Measurements from ENCODE around the gene COL23A1.

The COL23A1 gene

DNA sequence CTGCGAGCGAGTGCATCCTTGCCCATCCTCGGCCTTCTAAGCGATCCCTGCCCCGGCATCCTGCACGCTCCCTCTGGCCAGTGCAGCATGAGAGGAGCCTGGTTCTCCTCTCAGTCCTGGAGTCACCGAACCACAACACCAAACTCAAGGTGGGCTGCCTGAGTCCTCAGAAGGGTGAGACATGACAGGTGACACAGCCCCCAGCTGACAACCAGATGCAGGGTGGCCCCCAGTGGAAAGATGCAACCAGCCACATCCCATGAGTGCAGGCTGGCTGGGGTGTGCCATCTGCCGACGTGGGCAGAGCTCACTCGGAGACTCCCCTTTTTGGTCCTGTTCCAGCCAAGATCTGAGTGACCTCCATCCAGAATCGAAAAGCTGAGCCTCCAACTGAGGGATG is 58.4 kb downstream of the COL23A1 start:
- no peak for DNase-seq

DNA sequence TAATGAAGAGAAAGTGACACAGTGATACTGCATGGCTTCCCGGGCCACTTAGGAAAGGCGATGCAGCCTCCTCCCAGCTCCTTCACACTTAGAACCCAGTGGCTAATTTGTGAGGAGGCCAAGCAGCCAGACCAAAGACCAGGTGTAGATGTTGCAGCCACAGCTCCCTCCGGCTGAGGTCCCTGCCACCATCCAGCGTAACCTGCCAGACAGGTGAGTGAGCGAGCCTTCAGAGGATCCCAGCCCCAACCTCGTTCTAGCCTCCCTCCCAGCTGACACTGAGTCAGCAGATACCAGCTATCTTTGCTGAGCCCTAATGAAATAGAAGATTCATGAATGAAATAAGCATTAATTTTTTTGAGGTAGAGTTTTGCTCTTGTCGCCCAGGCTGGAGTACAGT is 59.7 kb downstream of the COL23A1 start:
- no peak for DNase-seq

DNA sequence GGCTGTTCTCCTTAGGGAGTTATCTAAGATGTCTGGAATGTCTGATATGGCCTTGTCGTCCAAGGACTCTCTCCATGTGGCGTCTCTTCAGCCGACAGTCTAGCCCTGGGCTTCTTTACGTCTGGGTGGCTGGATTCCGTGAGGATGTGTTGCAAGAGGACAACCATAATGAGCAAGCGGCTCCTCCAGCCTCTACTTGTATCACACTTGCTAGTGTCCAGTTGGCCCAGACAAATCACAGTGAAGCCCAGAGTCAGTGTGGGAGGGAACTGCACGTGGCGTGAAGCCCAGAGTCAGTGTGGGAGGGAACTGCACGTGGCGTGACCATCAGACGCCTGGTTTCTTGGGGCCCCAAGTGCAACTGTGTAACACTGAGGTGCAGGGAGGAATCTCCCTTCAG is 61.1 kb downstream of the COL23A1 start:
- no peak for DNase-seq

DNA sequence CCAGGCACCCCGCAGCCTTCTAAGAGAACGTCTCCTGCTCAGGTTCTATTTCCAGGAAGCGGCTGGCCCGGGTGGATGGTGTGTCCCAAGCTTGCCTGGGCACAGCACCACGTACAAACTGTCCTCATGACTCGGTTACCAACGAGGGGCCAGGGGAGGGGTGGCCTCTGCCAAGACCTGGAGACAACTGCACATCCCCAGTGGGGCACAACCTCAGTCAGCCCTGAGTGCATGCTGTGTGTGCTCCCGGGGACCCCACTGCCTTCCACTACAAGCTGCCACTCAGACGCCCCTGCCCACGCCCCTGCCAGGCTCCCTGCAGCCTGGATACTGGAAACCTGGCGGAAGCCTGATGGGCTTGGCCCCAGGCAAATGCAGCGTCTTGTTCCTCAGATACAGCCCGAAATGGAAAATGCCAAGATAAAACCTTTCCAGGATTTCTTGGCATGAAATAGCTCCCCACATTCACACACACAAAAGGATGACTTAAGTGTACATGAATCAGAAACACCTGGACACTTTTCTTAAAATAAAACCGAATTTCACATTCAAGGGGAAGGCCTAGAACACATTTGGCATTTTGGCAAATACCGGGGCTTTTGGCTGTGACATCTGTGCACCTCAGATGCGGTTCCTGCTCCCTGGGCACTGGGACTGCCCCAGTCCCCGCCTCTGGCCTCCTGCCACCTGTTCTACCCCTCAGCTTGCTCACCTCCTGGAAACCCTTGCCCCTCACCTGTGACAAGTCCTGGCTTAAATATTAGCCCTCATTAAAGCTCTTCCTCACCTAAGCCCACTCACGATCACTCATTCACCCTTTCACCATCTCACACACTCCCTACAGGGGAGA is 62.5 kb downstream of the COL23A1 start:
- no peak for DNase-seq

DNA sequence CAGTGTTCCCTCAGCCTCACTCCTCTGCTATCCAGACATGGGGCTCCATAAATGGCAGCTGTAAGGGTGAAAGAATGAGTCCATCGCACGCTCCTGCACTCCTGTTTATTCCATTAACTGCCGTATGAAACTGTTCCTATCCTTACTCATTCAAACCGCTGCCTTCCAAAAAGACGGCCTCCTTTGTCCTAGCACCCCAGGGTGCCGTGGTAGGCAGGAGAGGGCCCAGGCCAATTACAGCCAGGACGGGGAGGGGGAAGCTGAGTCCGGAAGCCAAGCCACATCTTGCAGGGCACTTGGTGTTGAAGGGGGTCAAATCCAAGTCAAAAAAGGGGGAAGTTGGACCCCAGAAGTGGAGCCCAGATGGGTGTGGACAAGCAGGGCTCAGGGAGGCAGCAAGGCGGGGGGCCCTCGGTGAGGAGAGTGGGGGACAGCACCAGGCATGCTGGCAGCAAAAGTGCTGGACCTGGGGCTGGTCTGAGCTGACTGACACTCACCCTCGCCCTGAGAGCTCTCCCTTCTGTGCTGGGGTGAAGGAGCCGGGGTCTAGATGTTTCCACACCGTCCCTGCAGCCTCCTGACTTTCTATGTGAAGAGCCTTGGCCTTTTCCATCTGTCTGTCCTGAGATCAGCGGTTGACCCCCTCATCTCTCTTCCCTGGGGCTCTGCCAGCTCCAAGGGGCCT is 63.3 kb downstream of the COL23A1 start:
- no peak for DNase-seq

DNA sequence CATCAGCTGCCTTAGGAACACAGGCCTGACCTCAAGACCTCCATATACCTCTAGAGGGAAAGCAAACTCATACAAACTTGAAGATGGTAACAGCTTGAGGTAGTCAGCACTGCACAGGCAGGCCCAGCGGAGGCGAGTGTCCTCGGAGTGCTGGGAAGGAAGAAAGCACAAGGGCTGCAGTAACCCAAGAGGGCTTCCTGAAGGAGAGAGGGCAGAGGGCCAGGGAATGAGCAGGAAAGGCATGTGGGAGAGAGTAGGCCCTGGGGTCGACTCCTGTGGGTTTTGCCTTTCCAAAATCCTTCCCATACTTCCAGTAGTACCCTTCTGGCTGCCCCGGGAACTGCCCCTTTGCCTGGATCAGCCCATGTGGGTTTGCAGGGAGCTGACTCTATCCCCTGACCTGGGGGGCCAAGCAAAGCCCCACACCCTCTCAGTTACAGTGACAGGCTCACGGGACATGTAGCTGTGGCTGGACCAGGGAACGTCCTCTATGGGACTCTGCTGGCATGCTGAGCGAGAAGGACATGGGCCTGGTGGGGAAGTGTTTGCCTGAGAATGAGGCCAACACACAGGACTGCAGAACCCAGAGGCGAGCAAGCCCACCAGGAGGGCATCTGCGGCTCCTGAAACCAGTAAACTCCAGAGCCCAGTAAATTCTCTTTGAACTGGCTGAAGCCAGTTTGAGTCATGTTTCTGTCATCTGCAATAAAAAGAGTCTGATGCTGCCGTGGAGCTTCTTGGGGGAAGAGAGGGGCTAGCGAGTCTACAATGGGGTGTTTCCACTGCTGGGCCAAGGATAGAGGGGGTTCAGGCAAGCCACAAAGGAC is 64.1 kb downstream of the COL23A1 start:
- DNase-seq: no peak

DNA sequence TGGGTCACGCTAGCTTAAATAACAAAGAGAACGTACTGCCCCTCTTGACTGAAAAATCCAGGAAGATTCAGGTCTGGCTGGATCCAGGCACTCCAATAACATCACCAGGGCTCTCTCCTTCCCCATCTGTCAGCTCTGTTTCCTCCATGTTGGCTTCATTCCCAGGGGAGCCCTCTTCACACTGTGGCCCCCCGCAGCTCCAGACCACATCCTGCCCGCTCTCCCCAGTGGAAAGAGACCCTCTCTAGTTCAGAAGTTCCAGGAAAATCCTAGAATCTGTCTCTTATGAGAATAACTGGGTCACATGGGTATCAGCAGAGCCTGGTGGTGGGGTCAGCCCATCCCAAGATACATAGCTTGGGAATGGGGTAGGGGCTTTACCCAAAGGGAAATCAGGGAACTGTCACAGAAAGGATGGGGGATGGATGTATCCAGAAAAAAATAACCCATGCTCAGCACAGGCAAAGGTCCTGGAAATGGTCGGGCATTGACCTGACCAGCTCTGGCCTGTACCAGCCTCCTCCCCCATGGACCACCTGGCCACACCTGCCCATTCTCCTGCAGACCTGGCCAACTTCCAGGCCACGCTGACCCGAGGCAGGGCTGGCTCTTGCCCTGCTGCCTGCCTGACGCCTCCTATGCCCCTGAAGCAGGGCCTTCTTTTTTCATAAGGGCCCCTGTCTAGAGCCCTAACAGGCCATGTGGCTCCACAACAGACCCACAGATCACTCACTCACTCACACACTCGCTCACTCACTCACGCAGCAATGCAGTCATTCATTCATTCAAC is 65.9 kb downstream of the COL23A1 start:
- no peak for DNase-seq

DNA sequence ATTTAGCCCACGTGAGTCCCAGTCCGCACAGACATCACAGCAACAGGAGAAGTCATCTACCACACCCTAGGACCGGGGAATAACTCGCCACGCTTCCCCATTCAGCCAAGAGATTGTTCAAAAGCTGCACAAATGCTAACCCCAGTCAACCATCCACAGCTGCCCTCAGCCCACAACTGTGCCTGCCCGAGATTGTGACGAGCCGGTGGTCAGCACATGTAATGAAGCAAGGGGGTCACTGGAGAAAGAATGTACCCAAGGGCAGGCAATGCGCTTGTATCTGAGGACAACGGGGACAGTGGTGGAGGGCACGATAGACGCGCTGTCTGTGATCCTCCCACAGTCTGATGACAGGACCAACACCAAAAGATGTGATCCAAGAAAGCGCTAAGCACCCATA is 67.8 kb downstream of the COL23A1 start:
- DNase-seq: no peak

DNA sequence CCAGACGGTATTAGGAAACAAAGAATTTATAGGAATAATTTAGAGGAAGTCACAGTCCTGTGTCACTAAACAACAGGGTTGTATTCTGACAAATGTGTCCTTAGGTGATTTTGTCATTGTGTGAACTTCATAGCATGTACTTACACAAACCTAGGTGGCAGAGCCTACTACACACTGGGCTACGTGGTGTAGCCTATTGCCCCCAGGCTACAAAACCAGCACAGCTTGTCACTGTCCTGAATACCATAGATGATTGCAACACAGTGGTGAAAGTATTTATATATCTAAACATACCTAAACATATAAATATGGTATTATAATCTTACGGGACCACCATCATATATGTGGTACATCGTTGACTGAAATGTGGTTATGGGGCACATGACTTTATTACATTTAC is 69.3 kb downstream of the COL23A1 start:
- DNase-seq: no peak

DNA sequence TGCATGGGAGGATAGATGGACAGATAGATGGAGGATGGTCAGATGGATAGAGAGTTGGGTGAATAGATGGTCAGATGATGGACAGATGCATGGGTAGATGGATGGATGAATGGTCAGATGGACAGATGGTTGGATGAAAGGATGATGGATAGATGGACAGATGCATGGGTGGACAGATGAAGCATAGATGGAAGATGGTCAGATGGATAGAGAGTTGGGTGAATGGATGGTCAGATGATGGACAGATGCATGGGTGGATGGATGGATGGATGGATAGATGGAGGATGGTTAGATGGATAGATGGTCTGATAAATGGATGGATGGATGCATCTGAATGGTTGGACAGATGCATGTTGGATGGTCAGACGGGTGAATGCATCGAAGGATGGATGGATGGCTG is 70.4 kb downstream of the COL23A1 start:
- no peak for DNase-seq

DNA sequence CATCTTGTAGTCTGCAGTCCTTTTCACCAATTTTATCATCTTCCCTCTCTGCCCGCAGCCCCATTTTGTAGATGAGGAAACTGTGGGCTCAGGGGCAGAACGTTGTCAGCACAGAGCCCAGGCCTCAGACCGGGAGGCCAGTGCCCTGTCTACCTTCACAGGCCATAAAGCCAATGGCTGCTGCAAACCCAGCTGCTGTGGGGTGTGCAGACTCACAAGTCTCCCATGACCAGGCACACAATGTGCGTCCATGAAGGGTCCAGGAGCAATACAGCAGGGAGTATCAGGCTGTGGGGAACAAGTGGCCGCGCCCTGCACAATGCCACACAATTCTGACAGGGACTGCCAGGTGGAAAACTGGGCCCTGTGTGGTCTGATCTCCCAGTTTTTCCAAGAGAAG is 71.0 kb downstream of the COL23A1 start:
- DNase-seq: no peak

DNA sequence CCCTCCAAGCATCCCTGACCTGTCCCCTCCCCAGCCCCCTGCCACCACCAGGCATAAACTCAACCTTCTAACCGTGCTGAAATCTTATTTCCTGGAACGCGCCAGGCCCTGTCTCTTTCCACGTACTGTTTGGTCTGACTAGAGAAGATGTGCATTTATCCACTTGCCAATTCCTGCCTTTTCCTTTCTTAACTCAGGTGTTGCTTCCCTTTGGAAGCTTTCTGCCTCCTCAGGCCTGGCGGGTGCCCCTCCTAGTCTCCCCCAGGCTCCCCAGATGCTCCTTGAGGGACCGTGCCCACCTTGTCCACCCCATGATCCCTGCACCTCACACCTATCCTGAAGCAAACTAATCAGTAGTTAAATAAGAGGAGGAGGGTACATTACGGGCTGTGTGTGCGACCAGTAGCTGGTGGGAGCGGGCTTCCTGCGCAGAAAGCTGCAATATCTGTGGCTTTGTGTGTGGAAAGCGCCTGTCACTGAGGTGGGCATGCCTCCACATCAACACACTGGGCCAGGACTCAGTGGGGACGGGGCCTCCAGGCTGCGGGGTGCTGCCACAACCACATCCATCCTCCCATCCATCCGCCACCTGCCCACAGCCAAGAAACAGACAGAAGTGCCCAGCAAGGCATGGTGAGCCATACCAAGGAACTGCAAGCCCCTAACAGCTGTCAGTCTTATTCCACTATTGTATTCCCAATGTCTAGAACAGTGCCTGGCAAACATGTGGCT is 73.5 kb downstream of the COL23A1 start:
- DNase-seq: no peak

DNA sequence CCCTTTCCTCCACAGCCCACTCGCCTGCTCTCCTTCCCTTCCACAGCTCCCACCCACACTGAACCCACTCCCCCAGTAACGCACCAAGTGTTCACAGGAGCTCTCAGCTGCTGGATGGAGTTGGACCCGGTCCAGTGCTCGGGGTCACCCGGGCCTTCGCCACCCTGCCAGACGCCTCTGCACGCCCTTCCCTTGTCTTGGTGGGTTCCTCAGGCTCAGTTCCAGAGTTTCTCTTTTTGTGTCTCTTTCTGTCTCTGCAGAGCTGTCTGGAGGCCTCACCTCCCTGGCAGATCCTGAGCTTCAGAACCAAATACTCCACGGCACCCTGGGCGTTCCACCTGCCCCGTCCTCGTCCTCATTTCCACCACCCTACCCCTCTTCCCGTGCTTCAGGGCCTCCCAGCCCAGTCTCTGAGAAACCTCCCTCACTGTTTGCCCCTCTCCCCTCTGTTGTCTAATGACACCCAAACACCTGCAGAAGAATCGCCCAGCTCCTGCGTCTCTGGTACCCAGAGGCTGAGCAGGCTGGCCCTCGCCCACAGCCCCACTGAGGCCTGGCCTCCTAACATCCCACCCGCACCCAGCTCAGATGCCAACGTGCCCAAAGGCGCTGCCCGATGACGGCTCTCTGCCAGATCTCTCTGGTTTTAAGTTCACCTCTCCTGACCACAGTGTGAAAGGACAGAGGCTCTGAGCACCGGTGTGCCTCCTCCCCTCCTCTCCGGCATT is 74.3 kb downstream of the COL23A1 start:
- no peak for DNase-seq

DNA sequence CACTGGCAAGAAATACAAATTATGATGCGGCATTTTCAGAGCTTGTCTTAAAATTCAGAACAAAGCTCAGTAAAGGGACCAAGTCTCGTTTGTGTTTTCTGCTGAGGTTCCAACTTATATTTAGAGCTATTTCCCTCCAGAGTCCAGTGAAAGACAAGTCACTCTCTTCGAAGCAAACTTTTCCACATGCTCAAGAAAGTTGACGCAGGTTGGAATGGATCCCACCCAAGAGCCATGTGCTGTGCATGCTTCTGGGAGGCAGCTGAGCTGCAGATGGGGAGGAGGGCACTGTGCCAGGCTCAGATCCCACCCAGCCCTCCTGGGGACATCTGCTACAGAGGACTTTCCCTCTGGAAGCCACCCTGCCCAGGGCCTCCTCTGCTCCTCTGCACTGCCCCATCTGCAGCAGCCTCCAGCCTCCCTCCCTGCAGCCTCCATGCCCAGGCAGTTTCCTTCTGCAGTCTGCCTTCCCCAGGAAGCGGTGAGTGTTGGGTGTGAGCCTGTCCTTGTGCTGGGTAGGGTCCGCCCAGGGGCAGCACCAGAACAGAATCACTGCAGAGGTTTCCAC is 75.3 kb downstream of the COL23A1 start:
- DNase-seq: no peak

DNA sequence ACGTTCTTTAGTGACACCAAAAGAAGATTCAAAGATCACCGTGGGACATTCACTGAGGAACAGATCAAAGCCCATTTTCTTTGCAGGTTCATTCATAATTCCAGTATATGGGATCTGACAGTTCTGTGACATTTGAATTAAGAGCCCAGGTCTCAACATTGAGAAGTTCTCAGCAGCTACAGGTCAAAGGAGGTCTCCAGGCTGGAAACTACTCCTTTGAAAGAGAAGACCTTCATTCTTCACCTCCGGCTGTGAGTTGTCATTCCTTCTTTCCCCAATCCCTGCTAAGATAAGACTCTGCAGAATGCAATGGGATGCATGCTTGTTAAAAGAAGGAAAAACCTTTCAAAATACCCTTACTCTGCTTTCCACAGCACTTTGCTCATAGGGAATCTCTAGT is 79.0 kb downstream of the COL23A1 start:
- no peak for DNase-seq

DNA sequence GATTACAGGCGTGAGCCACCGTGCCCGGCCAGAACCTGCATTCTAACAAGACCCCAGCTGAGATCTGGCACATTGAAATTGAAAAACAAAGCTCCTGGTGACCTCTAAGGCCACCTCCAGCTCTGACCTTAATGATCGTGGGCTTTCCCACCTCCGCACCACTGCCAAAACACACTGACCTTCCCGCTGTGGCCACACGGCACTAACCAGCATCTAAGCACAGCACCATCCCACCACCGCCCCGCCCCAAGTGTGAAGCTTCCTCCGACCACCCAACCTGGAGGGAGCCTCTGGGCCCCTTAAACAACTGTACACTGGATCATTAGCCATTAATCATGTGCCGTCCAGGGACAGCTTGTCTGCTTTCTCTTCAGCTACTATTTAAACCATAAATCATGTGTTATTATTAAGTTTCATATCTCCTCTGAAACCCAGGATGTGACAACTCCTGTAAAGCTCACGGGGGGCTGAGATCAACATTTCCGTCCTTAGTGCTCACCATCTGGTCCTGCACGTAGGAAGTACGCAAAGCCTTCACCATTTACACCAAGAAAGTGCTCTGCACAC is 80.6 kb downstream of the COL23A1 start:
- DNase-seq: no peak

DNA sequence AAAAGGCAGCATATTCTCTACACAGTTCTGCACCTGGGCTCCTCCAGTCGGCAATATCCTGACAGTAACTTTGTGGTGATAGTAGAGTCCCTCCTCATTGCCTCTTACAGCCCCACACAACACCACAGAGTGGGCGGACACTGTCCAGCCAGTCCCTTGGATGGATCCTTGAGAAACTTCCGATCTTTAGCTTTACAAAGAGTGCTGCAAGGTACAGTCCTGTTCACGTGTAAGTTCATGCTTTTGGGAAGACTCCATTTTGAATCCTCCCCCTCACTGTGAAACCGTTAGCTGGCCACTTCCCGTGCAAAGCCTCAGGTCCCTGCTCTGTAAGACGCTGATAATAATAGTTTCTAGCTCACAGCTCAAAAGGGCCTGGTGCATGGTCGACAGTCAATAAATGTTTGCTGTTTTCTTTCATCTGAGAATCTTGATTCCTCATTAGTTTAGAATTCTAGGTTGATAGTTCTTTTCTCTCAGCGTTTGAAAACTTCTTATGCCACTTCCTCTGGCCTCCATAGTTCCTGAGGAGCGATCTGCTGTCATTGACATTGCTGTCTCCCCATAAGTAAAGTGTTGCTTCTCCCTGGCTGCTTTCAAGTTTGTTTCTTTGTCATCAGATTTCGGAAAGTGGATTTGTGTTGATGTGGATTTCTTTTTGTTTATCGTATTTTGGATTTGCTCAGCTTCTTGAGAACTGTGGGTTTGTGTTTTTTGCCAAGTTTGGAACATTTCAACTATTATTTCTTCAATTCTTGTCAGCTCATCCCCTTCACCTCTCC is 82.9 kb downstream of the COL23A1 start:
- no peak for DNase-seq

DNA sequence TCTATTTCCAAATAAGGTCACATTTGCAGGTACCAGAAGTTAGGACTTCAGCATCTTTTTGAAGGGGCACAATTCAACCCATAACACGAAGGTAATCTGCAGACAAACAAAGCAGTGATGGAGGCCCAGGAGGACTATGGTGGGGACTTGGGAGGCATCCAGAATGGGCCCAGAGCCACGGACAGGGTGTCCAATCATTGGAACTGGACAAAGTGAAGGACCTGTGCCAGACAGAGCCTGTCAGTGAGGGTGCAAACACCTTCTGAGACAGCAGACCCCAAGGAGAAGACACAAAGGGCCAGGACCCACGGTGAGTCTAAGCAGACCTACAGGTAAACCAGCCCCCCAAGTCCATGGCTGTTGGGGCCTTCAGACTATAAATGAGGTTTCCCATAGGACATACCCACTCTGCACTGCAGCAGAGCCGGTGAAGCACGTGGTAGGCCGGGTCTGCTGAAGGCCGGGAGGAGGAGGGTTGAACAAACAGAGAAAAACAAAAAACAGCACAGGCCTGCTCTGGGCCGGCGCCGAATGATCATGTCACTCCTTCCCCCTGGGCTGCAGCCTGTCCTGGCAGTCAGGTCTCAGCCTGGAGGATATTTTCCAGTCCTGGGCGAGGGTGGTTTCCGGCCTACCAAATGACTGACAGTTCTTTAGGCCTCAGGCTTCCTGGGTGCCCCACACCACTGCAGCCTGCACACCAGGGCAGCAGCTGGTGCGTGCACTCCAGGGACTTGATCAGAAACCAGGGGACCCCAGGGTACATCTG is 84.4 kb downstream of the COL23A1 start:
- DNase-seq: no peak

Measured in fibroblast of skin of abdomen (primary cell).